ENCODE data around the gene ADARB2. TPM values are rescaled to one million over a fixed set of nuclear protein-coding genes. Genes with fewer than 3 reads are reported as not detected.
"Not testable (repeated sequence)": the region's sequence is repeated elsewhere in the genome, so short reads cannot be mapped to it uniquely, and the experiment has no call there.

ADARB2 gene
- total RNA-seq, 1 donor from 2014 or later = 0.06 TPM

GRCh38 chr10:1169186-1169885 lies 568.0 kb downstream of the ADARB2 start:
- DNase-seq (ENCODE audit: low spot score) = peak; percentile 51

DNA sequence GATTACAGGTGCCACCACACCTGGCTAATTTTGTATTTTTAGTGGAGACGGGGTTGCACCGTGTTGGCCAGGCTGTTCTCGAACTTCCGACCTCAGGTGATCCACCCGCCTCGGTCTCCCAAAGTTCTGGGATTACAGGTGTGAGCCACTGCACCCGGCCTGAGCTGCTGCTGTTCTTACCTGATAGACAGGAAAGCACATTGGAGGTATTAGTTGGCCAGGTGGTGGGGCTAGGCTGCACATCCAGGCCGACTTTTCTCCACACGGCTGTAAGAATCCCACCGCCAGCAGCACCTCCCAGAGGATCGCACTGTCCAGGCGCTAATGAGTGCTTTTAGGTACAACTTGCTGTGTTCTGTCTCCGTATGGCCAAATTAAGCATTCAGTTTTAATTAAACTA lies 568.6 kb downstream of the ADARB2 start:
- peak; percentile 71 for DNase-seq (ENCODE audit: low spot score)

DNA sequence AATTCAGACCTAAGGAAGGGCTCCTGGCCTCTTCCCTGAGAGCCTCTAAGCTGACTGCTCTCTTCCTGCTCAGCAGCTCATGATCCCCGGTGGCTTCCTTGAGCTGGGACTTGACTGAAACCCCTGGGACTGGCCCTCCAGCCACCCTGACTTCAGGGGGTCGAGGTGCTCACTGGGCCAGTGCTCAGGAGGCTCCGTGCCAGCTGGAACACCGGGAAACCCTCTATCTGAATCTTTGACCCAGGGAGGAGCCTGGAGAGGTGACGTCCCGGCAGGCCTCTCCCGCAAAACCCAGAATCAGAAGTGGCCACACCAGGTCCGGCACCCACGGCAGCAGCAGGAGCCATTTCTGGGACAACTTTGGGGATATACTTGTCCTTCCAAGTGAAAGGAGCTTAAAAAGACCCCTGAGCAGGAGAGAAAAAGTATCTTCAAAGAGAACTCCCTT lies 570.5 kb downstream of the ADARB2 start:
- DNase-seq (ENCODE audit: low spot score) = peak; percentile 47

- DNase-seq (ENCODE audit: low spot score) = peak; percentile 77
Observed at GRCh38 chr10:1166101-1166827, 571.1 kb downstream of the ADARB2 start.

DNA sequence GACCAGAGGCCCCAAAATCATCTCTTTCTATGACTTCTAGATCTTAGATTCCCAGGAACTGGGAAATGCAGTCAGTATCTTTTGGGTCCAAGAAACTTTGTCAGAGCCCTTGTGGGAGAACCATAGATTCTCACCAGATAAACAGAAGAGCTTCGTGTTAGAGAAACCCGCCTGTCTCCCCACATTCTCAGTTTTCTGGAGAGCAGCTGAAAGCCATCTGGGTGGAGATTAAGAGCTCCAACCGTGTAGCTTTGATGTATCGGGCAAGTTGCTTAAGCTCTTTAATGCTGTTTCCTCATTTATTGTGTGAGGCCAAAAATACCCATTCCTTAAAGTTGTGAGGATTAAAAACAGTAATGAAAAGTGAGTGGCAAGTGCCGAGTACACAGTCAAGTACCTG lies 573.5 kb downstream of the ADARB2 start:
- DNase-seq (ENCODE audit: low spot score) = peak; percentile 14

GRCh38 chr10:1163204-1163660 lies 574.1 kb downstream of the ADARB2 start:
- no peak for DNase-seq (ENCODE audit: low spot score)

- peak; percentile 78 for DNase-seq (ENCODE audit: low spot score)
Observed at GRCh38 chr10:1162481-1163203, 574.7 kb downstream of the ADARB2 start.

- not testable (repeated sequence) for DNase-seq (ENCODE audit: low spot score)
Observed at GRCh38 chr10:1161315-1161673, 576.0 kb downstream of the ADARB2 start.

- peak; percentile 85 for DNase-seq (ENCODE audit: low spot score)
Observed at GRCh38 chr10:1160561-1161314, 576.6 kb downstream of the ADARB2 start.

GRCh38 chr10:1159131-1160061 lies 577.9 kb downstream of the ADARB2 start:
- peak; percentile 78 for DNase-seq (ENCODE audit: low spot score)

- peak; percentile 39 for DNase-seq (ENCODE audit: low spot score)
Observed at GRCh38 chr10:1158536-1158935, 578.8 kb downstream of the ADARB2 start.

- DNase-seq (ENCODE audit: low spot score) = peak; percentile 51
Observed at GRCh38 chr10:1158066-1158465, 579.3 kb downstream of the ADARB2 start.

DNA sequence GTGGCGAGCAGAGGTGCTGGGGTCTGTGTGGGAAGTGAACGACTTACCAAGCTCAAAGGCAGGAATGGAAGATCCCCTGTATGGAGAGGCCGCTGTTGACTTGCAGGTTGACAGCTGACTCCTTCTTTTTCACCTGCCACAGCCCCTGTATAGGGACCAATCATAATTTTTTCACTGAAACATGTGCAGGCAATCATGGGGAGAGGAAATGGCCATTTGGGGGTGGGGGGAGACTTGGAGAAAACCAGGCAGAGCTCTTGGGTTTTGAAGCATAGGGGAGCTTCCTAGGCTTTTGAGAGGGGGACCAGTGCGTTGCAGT lies 579.8 kb downstream of the ADARB2 start:
- peak; percentile 11 for DNase-seq (ENCODE audit: low spot score)

GRCh38 chr10:1156921-1157614 lies 580.3 kb downstream of the ADARB2 start:
- peak; percentile 41 for DNase-seq (ENCODE audit: low spot score)

GRCh38 chr10:1156616-1156886 lies 580.8 kb downstream of the ADARB2 start:
- DNase-seq (ENCODE audit: low spot score) = no peak

- DNase-seq (ENCODE audit: low spot score) = peak; percentile 55
Observed at GRCh38 chr10:1155791-1156615, 581.3 kb downstream of the ADARB2 start.

- DNase-seq (ENCODE audit: low spot score) = peak; percentile 59
Observed at GRCh38 chr10:1154531-1155295, 582.6 kb downstream of the ADARB2 start.

DNA sequence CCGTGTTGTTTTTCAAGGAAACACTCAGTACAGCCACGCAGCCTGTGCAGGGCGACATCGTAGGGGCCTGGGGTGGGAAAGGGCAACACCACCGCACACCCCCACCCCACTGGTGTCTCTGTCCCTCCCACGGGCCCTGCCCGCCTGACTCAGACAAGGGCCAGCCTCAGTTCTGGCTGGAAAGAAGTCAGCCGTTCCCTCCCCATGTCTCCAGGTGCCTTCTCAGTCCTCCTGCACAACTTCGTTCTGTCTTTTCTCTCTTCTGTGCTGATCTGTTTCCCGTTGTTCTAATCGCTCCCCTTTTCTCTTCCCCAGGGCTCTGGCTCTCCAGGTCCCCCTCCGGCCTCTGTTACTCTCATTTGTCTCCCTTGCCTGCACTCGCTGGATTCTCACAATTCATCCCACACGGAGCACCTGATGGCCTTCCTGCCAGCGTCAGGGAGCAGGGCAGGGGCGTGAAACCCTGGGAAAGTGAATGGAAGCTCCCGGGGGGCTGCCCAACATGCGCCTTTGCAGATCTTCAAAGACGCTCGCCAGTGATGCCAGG lies 583.4 kb downstream of the ADARB2 start:
- DNase-seq (ENCODE audit: low spot score) = peak; percentile 68

All from mesenteric fat pad (tissue), 1 donor.